VCaP (cell line): ENCODE data around the gene PHF13.
"Not testable (repeated sequence)": the region's sequence is repeated elsewhere in the genome, so short reads cannot be mapped to it uniquely, and the experiment has no call there.

ENCODE experiments used
- H3K27ac ChIP-seq: fragments of 450-650 bp; 2 replicates; pipeline ENCODE4 v1.5.1; 2017
- CTCF ChIP-seq: fragments of 450-650 bp; conservative IDR thresholded peaks from 2 replicates; pipeline ENCODE4 v1.5.1; 2017; ENCODE audit warnings: mild to moderate bottlenecking, moderate library complexity

Gene PHF13

GRCh38 chr1:6630027-6630426, 16.5 kb downstream of the PHF13 start:
- no peak for TF ChIP-seq CTCF
- no peak overlapping the region for H3K27ac ChIP-seq

GRCh38 chr1:6631058-6631457, 17.5 kb downstream of the PHF13 start:
- no peak overlapping the region for H3K27ac ChIP-seq
- TF ChIP-seq CTCF: no peak

GRCh38 chr1:6632588-6633514, 19.3 kb downstream of the PHF13 start:
- no peak for TF ChIP-seq CTCF

GRCh38 chr1:6634371-6635052, 21.0 kb downstream of the PHF13 start:
- H3K27ac ChIP-seq: no peak overlapping the region
- peak; percentile 83 for TF ChIP-seq CTCF

More at GRCh38 chr1:6632588-6633514, 19.3 kb downstream of the PHF13 start:
- no peak overlapping the region for H3K27ac ChIP-seq

- no peak for TF ChIP-seq CTCF
- no peak overlapping the region for H3K27ac ChIP-seq
Measured at GRCh38 chr1:6635161-6635909, 21.8 kb downstream of the PHF13 start.

- TF ChIP-seq CTCF: no peak
- H3K27ac ChIP-seq: no peak overlapping the region
Measured at GRCh38 chr1:6635910-6636760, 22.6 kb downstream of the PHF13 start.

GRCh38 chr1:6636778-6637177, 23.2 kb downstream of the PHF13 start:
- H3K27ac ChIP-seq: not testable (repeated sequence)
